HepG2 (cell line): ENCODE measurements around the gene KCNH1. TPM values are rescaled to one million over a fixed set of nuclear protein-coding genes. Genes with fewer than 3 reads are reported as not detected.
A peak's percentile ranks its signal among the peaks of the same experiment; 100 is the strongest.
"Not testable (repeated sequence)": the region's sequence is repeated elsewhere in the genome, so short reads cannot be mapped to it uniquely, and the experiment has no call there.

Source experiments
- ATAC-seq: fragments of 200-7000 bp; cut with Tn5 transposase; 3 replicates; pipeline ENCODE4 v1.9.1; 2020; ENCODE audit warnings: mild to moderate bottlenecking, moderate library complexity
- BruUV-seq: library from RNA; stranded (reverse); fragments of 400-500 nt; replicated peaks from 2 replicates; lab custom pipeline; 2021; lab: Mats Ljungman, UMichigan
- CTCF ChIA-PET: fragments of 300-600 bp; formaldehyde crosslinking; extraction: SDS; loops from one replicate; lab custom pipeline; 2021; ENCODE audit warnings: low total read pairs, inconsistent platforms, low intra/inter-chr PET ratio; lab: Yijun Ruan, JAX
- POLR2A ChIA-PET: fragments of 350-600 bp; sonication (Branson Sonifier 250); formaldehyde crosslinking; loops from one replicate; lab custom pipeline; 2020; ENCODE audit warnings: antibody characterized with exemption, inconsistent platforms; lab: Yijun Ruan, JAX
- DNase-seq: peaks from one replicate; pipeline ENCODE4 v3.0.0-alpha.2; 2015; ENCODE audit warnings: low spot score
- FAIRE-seq: peaks from 3 replicates; lab custom pipeline; 2011; peaks lifted over from hg19 to GRCh38; lab: Jason Lieb, UNC
- H2AFZ ChIP-seq: one replicate; pipeline ENCODE4 v1.6.1; 2011; ENCODE audit warnings: low read length, inconsistent platforms
- H3K27ac ChIP-seq: fragments of 300-600 bp; 3 replicates; pipeline ENCODE4 v1.8.0; 2011; ENCODE audit warnings: mixed run types, mild to moderate bottlenecking, mixed read lengths, low read length, inconsistent platforms; ENCODE audit not compliant: insufficient read depth; ENCODE audit errors: extremely low read length
- H3K27me3 ChIP-seq, 2 experiments: fragments of 200-600 bp in 1 of 2; 2 replicates in 1 of 2; 3 replicates in 1 of 2; pipeline versions ENCODE4 v1.6.0 to v1.8.0; 2011; ENCODE audit warnings: low read length in 2 of 2, mild to moderate bottlenecking in 2 of 2, moderate library complexity in 2 of 2, inconsistent platforms in 1 of 2; ENCODE audit not compliant: insufficient read depth in 2 of 2, control insufficient read depth in 1 of 2
- H3K36me3 ChIP-seq, 2 experiments: fragments of 200-600 bp in 1 of 2; replicated peaks in 1 of 2; 2 replicates in 1 of 2; 3 replicates in 1 of 2; pipeline versions ENCODE4 v1.5.1 to v1.8.0; 2011; ENCODE audit warnings: low read length in 2 of 2, inconsistent platforms in 1 of 2; ENCODE audit not compliant: insufficient read depth in 2 of 2, control insufficient read depth in 1 of 2
- H3K4me1 ChIP-seq: 2 replicates; pipeline ENCODE4 v1.5.1; 2012; ENCODE audit warnings: low read length, inconsistent platforms; ENCODE audit not compliant: insufficient read depth
- H3K4me2 ChIP-seq: 2 replicates; pipeline ENCODE4 v1.6.0; 2011; ENCODE audit warnings: low read depth, low read length, inconsistent platforms
- H3K4me3 ChIP-seq, 3 experiments: fragments of 200-600 bp in 1 of 3; sonication (generic), shearing (Covaris generic) in 1 of 3; replicated peaks in 1 of 3; 2 replicates each; pipeline ENCODE4 v1.5.1; 2011 to 2016; ENCODE audit warnings: low read length in 3 of 3, inconsistent platforms in 2 of 3, low read depth in 2 of 3, mild to moderate bottlenecking in 2 of 3, control low read depth in 1 of 3, mixed read lengths in 1 of 3; ENCODE audit not compliant: insufficient read depth in 1 of 3
- H3K79me2 ChIP-seq: one replicate; pipeline ENCODE4 v1.6.1; 2011; ENCODE audit warnings: low read length, inconsistent platforms; ENCODE audit not compliant: insufficient read depth
- H3K9ac ChIP-seq: 2 replicates; pipeline ENCODE4 v1.6.0; 2011; ENCODE audit warnings: mild to moderate bottlenecking, low read depth, low read length, inconsistent platforms; ENCODE audit not compliant: insufficient read depth
- H3K9me3 ChIP-seq: 2 replicates; pipeline ENCODE4 v1.5.1; 2012; ENCODE audit warnings: mild to moderate bottlenecking, low read length
- H4K20me1 ChIP-seq: 2 replicates; pipeline ENCODE4 v1.6.0; 2011; ENCODE audit warnings: inconsistent platforms, mild to moderate bottlenecking, low read length, moderate library complexity; ENCODE audit not compliant: insufficient read depth
- ARID4A ChIP-seq: sonication (generic); formaldehyde crosslinking; IDR thresholded peaks from 2 replicates; pipeline ENCODE4 v1.5.0; 2020; ENCODE audit warnings: mild to moderate bottlenecking, missing genetic modification reagents, borderline replicate concordance
- CEBPB ChIP-seq: IDR thresholded peaks from 2 replicates; pipeline ENCODE4 v1.6.1; 2011; ENCODE audit warnings: low read depth, low read length, improper control_type of control experiment, borderline replicate concordance
- ESRRA ChIP-seq: sonication (generic); formaldehyde crosslinking; IDR thresholded peaks from 2 replicates; pipeline ENCODE4 v1.5.1; 2020; ENCODE audit warnings: mild to moderate bottlenecking, low read depth, missing genetic modification reagents
- FOXP4 ChIP-seq: sonication (generic); formaldehyde crosslinking; IDR thresholded peaks from 2 replicates; pipeline ENCODE4 v1.4.0; 2020; ENCODE audit warnings: missing genetic modification reagents
- GATAD2A ChIP-seq: IDR thresholded peaks from 2 replicates; pipeline ENCODE4 v1.6.1; 2016
- RXRA ChIP-seq: sonication (generic); formaldehyde crosslinking; IDR thresholded peaks from 2 replicates; pipeline ENCODE4 v1.5.1; 2020; ENCODE audit warnings: missing genetic modification reagents
- ZBTB46 ChIP-seq: sonication (generic); formaldehyde crosslinking; IDR thresholded peaks from 2 replicates; pipeline ENCODE4 v1.4.0; 2020; ENCODE audit warnings: mild to moderate bottlenecking, missing genetic modification reagents, borderline replicate concordance
- WGBS: methylation state at CpG from one replicate; pipeline ENCODE4 v1.1.6; 2017; ENCODE audit warnings: low lambda C conversion rate; 5-methylcytosine and 5-hydroxymethylcytosine counted together
- in situ Hi-C: cut with HindIII; loops from 2 replicates; pipeline ENCODE4 v1.10.0; 2017; ENCODE audit warnings: low pct_unique_long_range_greater_than_20kb; ENCODE audit not compliant: extremely low pct_ligation_motif_present
- intact Hi-C: fragments of 100-400 bp; cut with micrococcal nuclease; formaldehyde crosslinking; loops from one replicate; pipeline ENCODE4 v1.10.0; 2022; ENCODE audit not compliant: unreplicated experiment
- polyA plus RNA-seq, 8 experiments: library from polyadenylated mRNA; depleted of rRNA in 3 of 8; stranded (reverse) in 7 of 8; unstranded in 1 of 8; fragments of >200 nt; fragmentation: Illumina TruSeq in 4 of 8; extraction: Trizol in 4 of 8; gene quantifications; 2 replicates each; pipeline versions ENCODE4 v1.2.1 to v1.2.3, GENCODE V29; 2011 to 2016; ENCODE audit warnings: low read depth in 4 of 8, missing spikeins in 1 of 8, mixed read lengths in 1 of 8; ENCODE audit not compliant: insufficient read depth in 1 of 8
- total RNA-seq, 5 experiments: library from RNA; depleted of rRNA; stranded (reverse); fragments of >200 nt; fragmentation: Illumina TruSeq; extraction: Trizol; gene quantifications; 2 replicates each; pipeline ENCODE4 v1.2.3, GENCODE V29; 2016; ENCODE audit warnings: low read depth in 1 of 5

The KCNH1 gene
- total and polyA plus RNA-seq, 2 of the 13 experiments (the other 11 are each of a cell fraction or from before 2014, with no cell fraction given), result not detected

- no TSS peak for BruUV-seq
- H3K27me3 ChIP-seq, result no peaks in the 10 kb centered on the region
- 5% methylated on average over 3 of the region's 5 CpGs for WGBS
- no peak overlapping the region for H3K9ac ChIP-seq
- ChIA-PET CTCF (no interaction called here), POLR2A (no interaction called here)
- H3K36me3 ChIP-seq, result no peaks in the 10 kb centered on the region
- DNase-seq (no peak), FAIRE-seq (no peak), ATAC-seq (peak; percentile 63)
- no peaks in the 10 kb centered on the region for H3K4me1 ChIP-seq
- H3K4me2 ChIP-seq, result peak overlapping the region; percentile 14; the same call in 1 of the 2 replicates
- no peak overlapping the region for H3K27ac ChIP-seq
- TF ChIP-seq GATAD2A (CRISPR knock-in tag), result no peak
- TF ChIP-seq ESRRA (CRISPR knock-in tag), result no peak
- no peak for TF ChIP-seq RXRA (CRISPR knock-in tag)
- TF ChIP-seq ARID4A (CRISPR knock-in tag), result no peak
- TF ChIP-seq FOXP4 (CRISPR knock-in tag), result no peak
- no peak for TF ChIP-seq ZBTB46 (CRISPR knock-in tag)
- TF ChIP-seq CEBPB, result peak; percentile 51
- H2AFZ ChIP-seq, result no peak overlapping the region
- in situ Hi-C loops (no loop called here), intact Hi-C loops (no loop called here)
- no peak overlapping the region for H3K4me3 ChIP-seq
- H3K79me2 ChIP-seq, result no peaks in the 10 kb centered on the region
- H4K20me1 ChIP-seq, result no peaks in the 10 kb centered on the region
- H3K9me3 ChIP-seq, result no peaks in the 10 kb centered on the region
Measured at GRCh38 chr1:211082824-211083223, 51.1 kb downstream of the KCNH1 start.

GRCh38 chr1:211081447-211081846, 52.5 kb downstream of the KCNH1 start:
- H2AFZ ChIP-seq, H3K79me2 ChIP-seq, H3K4me2 ChIP-seq, intact Hi-C loops, H3K9ac ChIP-seq, CTCF ChIA-PET, H3K36me3 ChIP-seq, BruUV-seq, FAIRE-seq, H3K27me3 ChIP-seq, ATAC-seq, H3K27ac ChIP-seq, DNase-seq, H3K4me3 ChIP-seq, in situ Hi-C loops, H4K20me1 ChIP-seq, H3K9me3 ChIP-seq, POLR2A ChIA-PET, H3K4me1 ChIP-seq: not testable (repeated sequence)
- 60% methylated on average over 5 of the region's 5 CpGs for WGBS
